HepG2 (cell line): Measurements from ENCODE around the gene BCAS3. TPM values are rescaled to one million over a fixed set of nuclear protein-coding genes. Genes with fewer than 3 reads are reported as not detected.

Experiments
- CEBPZ ChIP-seq: IDR thresholded peaks from 2 replicates; pipeline ENCODE4 v1.6.1; 2012; ENCODE audit warnings: low read length, improper control_type of control experiment
- FOSL1 ChIP-seq: sonication (generic); formaldehyde crosslinking; IDR thresholded peaks from 2 replicates; pipeline ENCODE4 v1.9.0; 2021; ENCODE audit warnings: missing genetic modification reagents, borderline replicate concordance
- MYC ChIP-seq: sonication (generic); formaldehyde crosslinking; IDR thresholded peaks from 2 replicates; pipeline ENCODE4 v1.9.0; 2021; ENCODE audit warnings: missing genetic modification reagents, borderline replicate concordance
- NFKB2 ChIP-seq: sonication (generic); formaldehyde crosslinking; IDR thresholded peaks from 2 replicates; pipeline ENCODE4 v1.4.0; 2020; ENCODE audit warnings: missing genetic modification reagents, borderline replicate concordance
- NONO ChIP-seq, 2 experiments: fragments of 450-650 bp in 1 of 2; sonication (generic) in 1 of 2; formaldehyde crosslinking in 1 of 2; IDR thresholded peaks in 1 of 2; conservative IDR thresholded peaks in 1 of 2; 2 replicates each; pipeline versions ENCODE4 v1.6.1 to v1.8.0; 2017 to 2022; ENCODE audit warnings: mild to moderate bottlenecking in 1 of 2, missing genetic modification reagents in 1 of 2, moderate library complexity in 1 of 2
- RBAK ChIP-seq: sonication (generic); formaldehyde crosslinking; IDR thresholded peaks from 2 replicates; pipeline ENCODE4 v1.5.1; 2020; ENCODE audit warnings: mild to moderate bottlenecking, missing genetic modification reagents
- RELA ChIP-seq: sonication (generic); formaldehyde crosslinking; IDR thresholded peaks from 2 replicates; pipeline ENCODE4 v1.4.0; 2020; ENCODE audit warnings: missing genetic modification reagents
- RFX3 ChIP-seq: IDR thresholded peaks from 2 replicates; pipeline ENCODE4 v1.6.1; 2016; ENCODE audit warnings: missing biosample characterization, missing genetic modification reagents
- SOX13 ChIP-seq, 3 experiments: fragments of 450-650 bp in 1 of 3; sonication (generic) in 1 of 3; formaldehyde crosslinking in 1 of 3; IDR thresholded peaks in 2 of 3; conservative IDR thresholded peaks in 1 of 3; 2 replicates each; pipeline versions ENCODE4 v1.5.0 to v1.6.1; 2016 to 2020; ENCODE audit warnings: antibody characterized with exemption in 1 of 3, mild to moderate bottlenecking in 1 of 3, missing compliant biosample characterization in 1 of 3, missing genetic modification reagents in 1 of 3, moderate library complexity in 1 of 3
- THAP9 ChIP-seq: sonication (generic); formaldehyde crosslinking; IDR thresholded peaks from 2 replicates; pipeline ENCODE4; 2020; ENCODE audit warnings: missing genetic modification reagents, mild to moderate bottlenecking, borderline replicate concordance
- ZFY ChIP-seq: sonication (generic); formaldehyde crosslinking; IDR thresholded peaks from 2 replicates; pipeline ENCODE4 v1.4.0; 2020; ENCODE audit warnings: missing genetic modification reagents
- ZNF510 ChIP-seq: sonication (generic); formaldehyde crosslinking; IDR thresholded peaks from 2 replicates; pipeline ENCODE4 v1.4.0; 2020; ENCODE audit warnings: low read depth, mild to moderate bottlenecking, missing genetic modification reagents
- ZNF780A ChIP-seq: sonication (generic); formaldehyde crosslinking; IDR thresholded peaks from 2 replicates; pipeline ENCODE4 v1.8.0; 2022; ENCODE audit warnings: mild to moderate bottlenecking, missing genetic modification reagents, moderate library complexity
- polyA plus RNA-seq, 8 experiments: library from polyadenylated mRNA; depleted of rRNA in 3 of 8; stranded (reverse) in 7 of 8; unstranded in 1 of 8; fragments of >200 nt; fragmentation: Illumina TruSeq in 4 of 8; extraction: Trizol in 4 of 8; gene quantifications; 2 replicates each; pipeline versions ENCODE4 v1.2.1 to v1.2.3, GENCODE V29; 2011 to 2016; ENCODE audit warnings: low read depth in 4 of 8, missing spikeins in 1 of 8, mixed read lengths in 1 of 8; ENCODE audit not compliant: insufficient read depth in 1 of 8
- total RNA-seq, 5 experiments: library from RNA; depleted of rRNA; stranded (reverse); fragments of >200 nt; fragmentation: Illumina TruSeq; extraction: Trizol; gene quantifications; 2 replicates each; pipeline ENCODE4 v1.2.3, GENCODE V29; 2016; ENCODE audit warnings: low read depth in 1 of 5
- TF ChIP-seq, protein P1 (sequence below): sonication (generic); formaldehyde crosslinking; IDR thresholded peaks from 2 replicates; pipeline ENCODE4 v1.4.0; 2020; ENCODE audit warnings: missing genetic modification reagents
- TF ChIP-seq, protein P2 (sequence below): IDR thresholded peaks from 2 replicates; pipeline ENCODE4 v1.6.1; 2016
- TF ChIP-seq, protein P3 (sequence below), 2 experiments: fragments of 450-650 bp in 1 of 2; sonication (generic) in 1 of 2; formaldehyde crosslinking; IDR thresholded peaks; 2 replicates each; pipeline versions ENCODE4 v1.5.0 to v1.8.0; 2020 to 2022; ENCODE audit warnings: mild to moderate bottlenecking in 1 of 2, missing genetic modification reagents in 1 of 2
- TF ChIP-seq, protein P4 (sequence below): sonication (generic); formaldehyde crosslinking; IDR thresholded peaks from 2 replicates; pipeline ENCODE4 v1.4.0; 2020; ENCODE audit warnings: mild to moderate bottlenecking, missing genetic modification reagents

BCAS3 gene
- total and polyA plus RNA-seq, 2 of the 13 experiments (the other 11 are each of a cell fraction or from before 2014, with no cell fraction given), result 10.7 to 11.2 TPM

- TF ChIP-seq SOX13 (IDR thresholded peaks at IDR 0.05), result no peak
- TF ChIP-seq SOX13 (CRISPR knock-in tag; conservative IDR thresholded peaks at IDR 0.05 in 1 of 2, IDR thresholded peaks at IDR 0.05 in 1 of 2), result peak in 1 of 2 experiments; percentile 75; a peak in 2 of 4 replicates
- TF ChIP-seq ZNF510 (CRISPR knock-in tag), result peak; percentile 85; the same call in 1 of the 2 replicates
- no peak for TF ChIP-seq RBAK (CRISPR knock-in tag)
- TF ChIP-seq, protein P1, sequence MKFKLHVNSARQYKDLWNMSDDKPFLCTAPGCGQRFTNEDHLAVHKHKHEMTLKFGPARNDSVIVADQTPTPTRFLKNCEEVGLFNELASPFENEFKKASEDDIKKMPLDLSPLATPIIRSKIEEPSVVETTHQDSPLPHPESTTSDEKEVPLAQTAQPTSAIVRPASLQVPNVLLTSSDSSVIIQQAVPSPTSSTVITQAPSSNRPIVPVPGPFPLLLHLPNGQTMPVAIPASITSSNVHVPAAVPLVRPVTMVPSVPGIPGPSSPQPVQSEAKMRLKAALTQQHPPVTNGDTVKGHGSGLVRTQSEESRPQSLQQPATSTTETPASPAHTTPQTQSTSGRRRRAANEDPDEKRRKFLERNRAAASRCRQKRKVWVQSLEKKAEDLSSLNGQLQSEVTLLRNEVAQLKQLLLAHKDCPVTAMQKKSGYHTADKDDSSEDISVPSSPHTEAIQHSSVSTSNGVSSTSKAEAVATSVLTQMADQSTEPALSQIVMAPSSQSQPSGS (CRISPR knock-in tag), result peak; percentile 85
- TF ChIP-seq RFX3 (CRISPR knock-in tag), result no peak
- no peak for TF ChIP-seq CEBPZ
- peak; percentile 83 for TF ChIP-seq ZFY (CRISPR knock-in tag)
- no peak for TF ChIP-seq ZNF780A (CRISPR knock-in tag)
- peak; percentile 27; the same call in 1 of the 2 replicates for TF ChIP-seq MYC (CRISPR knock-in tag)
- peak; percentile 49; the same call in 1 of the 2 replicates for TF ChIP-seq RELA (CRISPR knock-in tag)
- peak; percentile 40; the same call in 1 of the 2 replicates for TF ChIP-seq NFKB2 (CRISPR knock-in tag)
- TF ChIP-seq, protein P2, sequence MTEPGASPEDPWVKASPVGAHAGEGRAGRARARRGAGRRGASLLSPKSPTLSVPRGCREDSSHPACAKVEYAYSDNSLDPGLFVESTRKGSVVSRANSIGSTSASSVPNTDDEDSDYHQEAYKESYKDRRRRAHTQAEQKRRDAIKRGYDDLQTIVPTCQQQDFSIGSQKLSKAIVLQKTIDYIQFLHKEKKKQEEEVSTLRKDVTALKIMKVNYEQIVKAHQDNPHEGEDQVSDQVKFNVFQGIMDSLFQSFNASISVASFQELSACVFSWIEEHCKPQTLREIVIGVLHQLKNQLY (CRISPR knock-in tag), result 0 out of 2 replicates have a peak, but pooled peaks have one; percentile 52
- TF ChIP-seq NONO (IDR thresholded peaks at IDR 0.05), result no peak
- peak; percentile 89 for TF ChIP-seq NONO (CRISPR knock-in tag; conservative IDR thresholded peaks at IDR 0.05)
- TF ChIP-seq, protein P3, sequence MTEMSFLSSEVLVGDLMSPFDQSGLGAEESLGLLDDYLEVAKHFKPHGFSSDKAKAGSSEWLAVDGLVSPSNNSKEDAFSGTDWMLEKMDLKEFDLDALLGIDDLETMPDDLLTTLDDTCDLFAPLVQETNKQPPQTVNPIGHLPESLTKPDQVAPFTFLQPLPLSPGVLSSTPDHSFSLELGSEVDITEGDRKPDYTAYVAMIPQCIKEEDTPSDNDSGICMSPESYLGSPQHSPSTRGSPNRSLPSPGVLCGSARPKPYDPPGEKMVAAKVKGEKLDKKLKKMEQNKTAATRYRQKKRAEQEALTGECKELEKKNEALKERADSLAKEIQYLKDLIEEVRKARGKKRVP (CRISPR knock-in tag; IDR thresholded peaks at IDR 0.05), result no peak
- no peak for TF ChIP-seq FOSL1 (CRISPR knock-in tag)
- TF ChIP-seq, protein P4, sequence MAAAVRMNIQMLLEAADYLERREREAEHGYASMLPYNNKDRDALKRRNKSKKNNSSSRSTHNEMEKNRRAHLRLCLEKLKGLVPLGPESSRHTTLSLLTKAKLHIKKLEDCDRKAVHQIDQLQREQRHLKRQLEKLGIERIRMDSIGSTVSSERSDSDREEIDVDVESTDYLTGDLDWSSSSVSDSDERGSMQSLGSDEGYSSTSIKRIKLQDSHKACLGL (CRISPR knock-in tag), result peak; percentile 47; the same call in 1 of the 2 replicates
- TF ChIP-seq THAP9 (CRISPR knock-in tag), result peak; percentile 44; the same call in 1 of the 2 replicates
These were observed 716.4 kb downstream of the BCAS3 start (continued) for GRCh38 chr17:61393904-61394629.
